ENCODE measurements around the gene KCNG4.

KCNG4 gene

GRCh38 chr16:84177741-84178073 is 62.1 kb downstream of the KCNG4 start:
- peak overlapping the region; percentile 27 for H3K27ac ChIP-seq
- TF ChIP-seq CTCF (conservative IDR thresholded peaks at IDR 0.05) (no peak), ZFX (IDR thresholded peaks at IDR 0.05) (no peak)

GRCh38 chr16:84176192-84177053 is 63.4 kb downstream of the KCNG4 start:
- H3K27ac ChIP-seq = peak overlapping the region; percentile 27
- TF ChIP-seq CTCF (conservative IDR thresholded peaks at IDR 0.05) (no peak), ZFX (IDR thresholded peaks at IDR 0.05) (no peak)

GRCh38 chr16:84175350-84176081 is 64.3 kb downstream of the KCNG4 start:
- TF ChIP-seq ZFX (IDR thresholded peaks at IDR 0.05) (no peak), CTCF (conservative IDR thresholded peaks at IDR 0.05) (peak; percentile 88)
- H3K27ac ChIP-seq = no peak overlapping the region

- H3K27ac ChIP-seq = no peak overlapping the region
- TF ChIP-seq ZFX (IDR thresholded peaks at IDR 0.05) (no peak), CTCF (conservative IDR thresholded peaks at IDR 0.05) (no peak)
Measured at GRCh38 chr16:84174396-84174795, 65.4 kb downstream of the KCNG4 start.

- no peak for TF ChIP-seq ZFX (IDR thresholded peaks at IDR 0.05)
- no peak for TF ChIP-seq CTCF (conservative IDR thresholded peaks at IDR 0.05)
Measured at GRCh38 chr16:84169765-84170310, 70.0 kb downstream of the KCNG4 start.

More at GRCh38 chr16:84169765-84170310, 70.0 kb downstream of the KCNG4 start:
- no peak overlapping the region for H3K27ac ChIP-seq
